ENCODE measurements around the gene AKR7A3.

Gene AKR7A3

DNA sequence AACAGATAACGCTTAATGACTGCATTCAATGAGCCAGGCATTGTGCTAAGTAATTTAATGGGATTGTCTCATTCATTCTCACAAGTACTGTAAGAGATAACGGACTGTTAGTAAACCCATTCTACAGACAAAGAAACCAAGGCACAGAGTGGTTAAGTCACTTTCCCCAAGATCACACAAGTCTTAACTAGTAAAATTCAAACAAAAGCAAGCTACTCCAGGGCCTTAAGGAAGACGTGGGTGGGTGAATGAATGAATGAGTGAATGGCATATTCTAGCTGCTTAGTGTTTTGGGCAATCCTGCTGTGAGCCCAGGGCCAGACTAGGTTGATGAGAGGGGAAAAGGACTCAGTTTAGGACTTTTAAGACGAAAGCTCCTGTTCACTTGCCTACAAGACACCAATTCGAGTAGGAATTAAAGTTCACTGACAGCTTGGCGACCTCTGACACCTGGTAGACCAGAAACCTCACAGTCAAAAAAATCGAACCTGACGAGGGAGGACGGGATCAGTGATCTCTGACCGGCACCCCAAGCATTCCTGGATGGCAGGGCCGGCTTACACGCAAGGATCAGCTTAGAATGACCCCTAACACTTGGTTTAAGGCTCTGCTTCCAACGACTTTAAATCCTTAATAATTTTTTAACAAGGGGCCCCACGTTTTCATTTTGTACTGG, 37.8 kb downstream of the AKR7A3 start:
- no peaks in the 10 kb centered on the region for H3K9me2 ChIP-seq (replicated peaks; ENCODE audit: low read depth, low read length)
- H2AFZ ChIP-seq (ENCODE audit: low read length): peak overlapping the region; percentile 98
- H4K20me1 ChIP-seq (ENCODE audit: insufficient read depth, low read length, poor library complexity, severe bottlenecking): peaks cover 17% of the 10 kb centered on the region
- no peaks in the 10 kb centered on the region for H3F3A ChIP-seq (ENCODE audit: low read depth)
- peaks cover 84% of the 10 kb centered on the region for H3K79me2 ChIP-seq (ENCODE audit: insufficient read depth, low read length)
- no peaks in the 10 kb centered on the region for H3K27me3 ChIP-seq (ENCODE audit: insufficient read depth, low read length, poor library complexity, severe bottlenecking)
- TF ChIP-seq, protein P1, sequence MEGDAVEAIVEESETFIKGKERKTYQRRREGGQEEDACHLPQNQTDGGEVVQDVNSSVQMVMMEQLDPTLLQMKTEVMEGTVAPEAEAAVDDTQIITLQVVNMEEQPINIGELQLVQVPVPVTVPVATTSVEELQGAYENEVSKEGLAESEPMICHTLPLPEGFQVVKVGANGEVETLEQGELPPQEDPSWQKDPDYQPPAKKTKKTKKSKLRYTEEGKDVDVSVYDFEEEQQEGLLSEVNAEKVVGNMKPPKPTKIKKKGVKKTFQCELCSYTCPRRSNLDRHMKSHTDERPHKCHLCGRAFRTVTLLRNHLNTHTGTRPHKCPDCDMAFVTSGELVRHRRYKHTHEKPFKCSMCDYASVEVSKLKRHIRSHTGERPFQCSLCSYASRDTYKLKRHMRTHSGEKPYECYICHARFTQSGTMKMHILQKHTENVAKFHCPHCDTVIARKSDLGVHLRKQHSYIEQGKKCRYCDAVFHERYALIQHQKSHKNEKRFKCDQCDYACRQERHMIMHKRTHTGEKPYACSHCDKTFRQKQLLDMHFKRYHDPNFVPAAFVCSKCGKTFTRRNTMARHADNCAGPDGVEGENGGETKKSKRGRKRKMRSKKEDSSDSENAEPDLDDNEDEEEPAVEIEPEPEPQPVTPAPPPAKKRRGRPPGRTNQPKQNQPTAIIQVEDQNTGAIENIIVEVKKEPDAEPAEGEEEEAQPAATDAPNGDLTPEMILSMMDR (conservative IDR thresholded peaks at IDR 0.05; ENCODE audit: low read length): no peak
- no peak for TF ChIP-seq EZH2phosphoT487 (IDR thresholded peaks at IDR 0.05; ENCODE audit: borderline replicate concordance)
- H3K36me3 ChIP-seq (ENCODE audit: insufficient read depth, low read length): no peaks in the 10 kb centered on the region; the same call in 1 of the 2 replicates
- H3K9me3 ChIP-seq (ENCODE audit: insufficient read depth, low read depth, low read length): no peaks in the 10 kb centered on the region
- H3K9ac ChIP-seq (ENCODE audit: low read depth, low read length, poor library complexity, severe bottlenecking): peak overlapping the region; percentile 95
- peak overlapping the region; percentile 98 for H3K4me2 ChIP-seq (ENCODE audit: low read depth, low read length, poor library complexity, severe bottlenecking)
- peak overlapping the region; percentile 99 for H3K4me3 ChIP-seq (ENCODE audit: low read length, poor library complexity, severe bottlenecking)
- peaks cover 32% of the 10 kb centered on the region for H3K4me1 ChIP-seq (ENCODE audit: insufficient read depth, low read length, poor library complexity, severe bottlenecking)

DNA sequence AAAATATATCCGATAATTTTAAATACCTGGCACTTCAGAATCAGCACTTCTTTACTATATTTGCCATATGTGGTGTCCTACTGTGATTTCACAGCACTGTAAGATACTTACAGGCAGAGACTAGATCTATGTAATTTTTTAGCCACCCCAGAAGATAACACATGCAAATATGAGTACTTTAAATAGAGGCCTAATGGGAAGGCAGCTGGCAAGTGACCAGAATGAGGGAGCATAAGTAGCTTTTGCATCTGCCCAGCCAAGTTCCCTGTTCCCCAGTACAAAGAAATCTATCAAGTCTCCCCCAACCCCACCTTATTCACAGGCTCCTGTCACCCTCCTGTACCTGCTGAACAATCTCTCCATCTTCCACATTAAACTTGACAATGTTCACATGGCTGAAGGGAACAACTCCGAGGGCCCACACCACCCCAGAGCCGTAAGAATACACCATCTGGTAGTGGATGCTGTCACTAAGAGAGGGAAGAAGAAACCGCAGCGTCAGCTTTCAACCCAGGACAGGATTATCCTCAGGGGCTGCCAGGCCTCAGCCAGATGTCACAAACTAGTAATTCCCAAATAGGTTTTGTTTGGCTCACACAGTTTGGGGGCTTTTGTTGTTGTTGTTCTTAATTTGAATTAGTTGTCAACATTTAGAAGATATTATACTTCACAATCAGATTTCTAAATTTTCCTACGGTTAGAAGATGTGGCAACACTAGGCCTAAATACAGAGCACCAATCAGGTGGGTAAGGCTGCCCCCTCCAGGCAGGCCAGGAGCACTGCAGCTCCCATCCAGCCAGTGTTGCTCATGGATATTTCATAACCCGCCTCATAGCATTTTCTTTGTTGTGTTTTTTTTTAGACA, 47.7 kb downstream of the AKR7A3 start:
- peak overlapping the region; percentile 72 for H3K9ac ChIP-seq (ENCODE audit: low read depth, low read length, poor library complexity, severe bottlenecking)
- no peaks in the 10 kb centered on the region for H3K27me3 ChIP-seq (ENCODE audit: insufficient read depth, low read length, poor library complexity, severe bottlenecking)
- peak overlapping the region; percentile 54 for H3K4me2 ChIP-seq (ENCODE audit: low read depth, low read length, poor library complexity, severe bottlenecking)
- H3K9me2 ChIP-seq (replicated peaks; ENCODE audit: low read depth, low read length): no peaks in the 10 kb centered on the region
- H3F3A ChIP-seq (ENCODE audit: low read depth): no peaks in the 10 kb centered on the region; the same call in 1 of the 2 replicates
- H3K79me2 ChIP-seq (ENCODE audit: insufficient read depth, low read length): no peaks in the 10 kb centered on the region
- no peaks in the 10 kb centered on the region for H3K9me3 ChIP-seq (ENCODE audit: insufficient read depth, low read depth, low read length)
- no peak overlapping the region for H2AFZ ChIP-seq (ENCODE audit: low read length)
- H3K4me3 ChIP-seq (ENCODE audit: low read length, poor library complexity, severe bottlenecking): no peak overlapping the region
- TF ChIP-seq, protein P1 (conservative IDR thresholded peaks at IDR 0.05; ENCODE audit: low read length): peak; percentile 97
- no peak for TF ChIP-seq EZH2phosphoT487 (IDR thresholded peaks at IDR 0.05; ENCODE audit: borderline replicate concordance)
- H4K20me1 ChIP-seq (ENCODE audit: insufficient read depth, low read length, poor library complexity, severe bottlenecking): no peaks in the 10 kb centered on the region
- H3K4me1 ChIP-seq (ENCODE audit: insufficient read depth, low read length, poor library complexity, severe bottlenecking): peaks cover 16% of the 10 kb centered on the region
- H3K36me3 ChIP-seq (ENCODE audit: insufficient read depth, low read length): peaks cover 79% of the 10 kb centered on the region; the same call in 1 of the 2 replicates

DNA sequence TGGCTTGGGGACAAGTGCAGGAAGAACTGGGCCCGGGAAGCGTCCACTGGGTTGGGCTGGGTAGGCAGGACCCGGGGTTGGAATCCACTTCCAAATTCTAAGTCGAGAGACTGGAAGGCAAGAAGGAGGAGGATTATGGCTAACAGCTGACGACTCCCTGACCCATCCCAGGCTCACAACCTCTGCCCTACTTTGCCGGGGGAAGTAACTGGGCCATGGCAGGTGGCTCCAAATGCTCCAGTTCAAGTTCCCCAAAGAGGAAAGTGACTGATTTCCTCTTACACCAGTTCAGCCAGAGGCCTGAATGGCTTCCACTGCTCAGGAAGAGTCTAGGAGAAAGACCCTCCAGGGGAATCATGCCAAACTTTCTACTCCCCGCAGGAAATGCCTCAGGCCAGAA, 48.7 kb downstream of the AKR7A3 start:
- Histone ChIP-seq H2AFZ (ENCODE audit: low read length) (no peak overlapping the region), H3K79me2 (ENCODE audit: insufficient read depth, low read length) (no peaks in the 10 kb centered on the region), H3K4me2 (ENCODE audit: low read depth, low read length, poor library complexity, severe bottlenecking) (peak overlapping the region; percentile 54), H3K9me3 (ENCODE audit: insufficient read depth, low read depth, low read length) (no peaks in the 10 kb centered on the region), H4K20me1 (ENCODE audit: insufficient read depth, low read length, poor library complexity, severe bottlenecking) (no peaks in the 10 kb centered on the region), H3K36me3 (ENCODE audit: insufficient read depth, low read length) (peaks cover 80% of the 10 kb centered on the region; the same call in 1 of the 2 replicates), H3K4me1 (ENCODE audit: insufficient read depth, low read length, poor library complexity, severe bottlenecking) (peaks cover 16% of the 10 kb centered on the region), H3K27me3 (ENCODE audit: insufficient read depth, low read length, poor library complexity, severe bottlenecking) (no peaks in the 10 kb centered on the region), H3F3A (ENCODE audit: low read depth) (no peaks in the 10 kb centered on the region; the same call in 1 of the 2 replicates), H3K9ac (ENCODE audit: low read depth, low read length, poor library complexity, severe bottlenecking) (peak overlapping the region; percentile 72), H3K4me3 (ENCODE audit: low read length, poor library complexity, severe bottlenecking) (peak overlapping the region; percentile 28), H3K9me2 (replicated peaks; ENCODE audit: low read depth, low read length) (no peaks in the 10 kb centered on the region)
- TF ChIP-seq, protein P1 (conservative IDR thresholded peaks at IDR 0.05; ENCODE audit: low read length): no peak
- TF ChIP-seq EZH2phosphoT487 (IDR thresholded peaks at IDR 0.05; ENCODE audit: borderline replicate concordance): no peak
